K562 (cell line): Measurements from ENCODE around the gene MRPL48. TPM values are rescaled to one million over a fixed set of nuclear protein-coding genes. Genes with fewer than 3 reads are reported as not detected.

Experiments
- ADNP ChIP-seq: fragments of 200-800 bp; sonication (Bioruptor generic); IDR thresholded peaks from 2 replicates; pipeline ENCODE4 v1.6.1; 2016; ENCODE audit warnings: missing genetic modification characterization, missing compliant biosample characterization
- ARID4B ChIP-seq: sonication (generic); formaldehyde crosslinking; IDR thresholded peaks from 2 replicates; pipeline ENCODE4 v1.8.0; 2022; ENCODE audit warnings: mild to moderate bottlenecking, missing genetic modification reagents
- CLOCK ChIP-seq: fragments of 250-450 bp; sonication (Bioruptor Pico); IDR thresholded peaks from 2 replicates; pipeline ENCODE4 v1.4.0; 2020; ENCODE audit warnings: mild to moderate bottlenecking, moderate library complexity, borderline replicate concordance
- EP300 ChIP-seq: IDR thresholded peaks from 2 replicates; pipeline ENCODE4 v1.6.1; 2012; ENCODE audit warnings: low read length, improper control_type of control experiment
- KHSRP ChIP-seq: fragments of 450-650 bp; IDR thresholded peaks from 2 replicates; pipeline ENCODE4 v1.6.1; 2017
- MIER1 ChIP-seq: fragments of 450-650 bp; IDR thresholded peaks from 2 replicates; pipeline ENCODE4 v1.6.1; 2016; ENCODE audit warnings: antibody characterized with exemption, mild to moderate bottlenecking, low read depth
- NELFE ChIP-seq: IDR thresholded peaks from 2 replicates; pipeline ENCODE4 v1.6.1; 2011; ENCODE audit warnings: mild to moderate bottlenecking; ENCODE audit not compliant: insufficient read depth, insufficient read length
- POLR2A ChIP-seq: fragments of 450-650 bp; conservative IDR thresholded peaks from 2 replicates; pipeline ENCODE4 v1.6.1; 2016
- POU5F1 ChIP-seq: fragments of 150-350 bp; IDR thresholded peaks from 2 replicates; pipeline ENCODE4 v1.6.1; 2014; ENCODE audit warnings: borderline replicate concordance, low read length, low read depth, mild to moderate bottlenecking; ENCODE audit not compliant: partially characterized antibody
- SIN3B ChIP-seq: fragments of 450-650 bp; IDR thresholded peaks from 2 replicates; pipeline ENCODE4 v1.6.1; 2017; ENCODE audit warnings: low read depth, mild to moderate bottlenecking, moderate library complexity
- TCF15 ChIP-seq: fragments of 250-450 bp; sonication (Bioruptor Pico); IDR thresholded peaks from 2 replicates; pipeline ENCODE4 v1.8.0; 2022; ENCODE audit warnings: moderate library complexity, mild to moderate bottlenecking, inconsistent platforms
- TFE3 ChIP-seq: fragments of 450-650 bp; formaldehyde crosslinking; IDR thresholded peaks from 2 replicates; pipeline ENCODE4 v1.4.0; 2020; ENCODE audit warnings: mild to moderate bottlenecking, mixed read lengths
- YBX1 ChIP-seq: fragments of 450-650 bp; IDR thresholded peaks from 2 replicates; pipeline ENCODE4 v1.7.1; 2016; ENCODE audit warnings: mild to moderate bottlenecking
- ZNF165 ChIP-seq: fragments of 250-450 bp; sonication (Bioruptor Pico); IDR thresholded peaks from 2 replicates; pipeline ENCODE4 v1.4.0; 2020; ENCODE audit warnings: borderline replicate concordance
- ZNF316 ChIP-seq: fragments of 450-650 bp; IDR thresholded peaks from 2 replicates; pipeline ENCODE4 v1.6.1; 2016
- polyA plus RNA-seq, 8 experiments: library from polyadenylated mRNA; depleted of rRNA in 4 of 8; stranded (reverse) in 5 of 8; unstranded in 3 of 8; fragments of >200 nt; fragmentation: Nextera tagmentation in 2 of 8; fragmentation: Illumina TruSeq in 1 of 8; extraction: Ambion mirVana in 2 of 8; extraction: Trizol in 1 of 8; gene quantifications; 2 replicates each; pipeline versions ENCODE4 v1.2.1 to v1.2.3, GENCODE V29; 2011 to 2014; ENCODE audit warnings: inconsistent platforms in 1 of 8, missing spikeins in 1 of 8
- total RNA-seq, 7 experiments: library from RNA; depleted of rRNA in 6 of 7; stranded (reverse); fragments of >200 nt in 6 of 7; fragmentation: Illumina TruSeq in 2 of 7; extraction: Trizol in 2 of 7; gene quantifications; 2 replicates each; pipeline versions ENCODE4 v1.2.1 to v1.2.3, GENCODE V29; 2011 to 2021; ENCODE audit warnings: low replicate concordance in 1 of 7

The MRPL48 gene
- total and polyA plus RNA-seq, 9 of the 15 experiments (the other 6 are each of a cell fraction or from before 2014, with no cell fraction given), result 66.0 to 237 (median 104) TPM

GRCh38 chr11:73875380-73875779 lies 87.7 kb downstream of the MRPL48 start (continued):
- TF ChIP-seq SIN3B, result no peak
- TF ChIP-seq TFE3 (CRISPR knock-in tag), result no peak
- no peak for TF ChIP-seq YBX1
- no peak for TF ChIP-seq CLOCK (CRISPR knock-in tag)
- 0 out of 2 replicates have a peak, but pooled peaks have one; percentile 15 for TF ChIP-seq KHSRP
- no peak for TF ChIP-seq MIER1
- no peak for TF ChIP-seq EP300
- 0 out of 2 replicates have a peak, but pooled peaks have one; percentile 32 for TF ChIP-seq ARID4B (CRISPR knock-in tag)
- no peak for TF ChIP-seq ADNP (tag)
- TF ChIP-seq ZNF316, result peak; percentile 38; the same call in 1 of the 2 replicates
- TF ChIP-seq ZNF165 (CRISPR knock-in tag), result no peak
- TF ChIP-seq TCF15, result no peak
- no peak for TF ChIP-seq NELFE
- no peak for TF ChIP-seq POLR2A
- no peak for TF ChIP-seq POU5F1
